ENCODE measurements around the gene C19orf53. TPM values are rescaled to one million over a fixed set of nuclear protein-coding genes. Genes with fewer than 3 reads are reported as not detected.
"Not testable (repeated sequence)": the region's sequence is repeated elsewhere in the genome, so short reads cannot be mapped to it uniquely, and the experiment has no call there.

C19orf53 gene
- total RNA-seq, 1 donor from 2014 or later = 98.4 TPM

DNA sequence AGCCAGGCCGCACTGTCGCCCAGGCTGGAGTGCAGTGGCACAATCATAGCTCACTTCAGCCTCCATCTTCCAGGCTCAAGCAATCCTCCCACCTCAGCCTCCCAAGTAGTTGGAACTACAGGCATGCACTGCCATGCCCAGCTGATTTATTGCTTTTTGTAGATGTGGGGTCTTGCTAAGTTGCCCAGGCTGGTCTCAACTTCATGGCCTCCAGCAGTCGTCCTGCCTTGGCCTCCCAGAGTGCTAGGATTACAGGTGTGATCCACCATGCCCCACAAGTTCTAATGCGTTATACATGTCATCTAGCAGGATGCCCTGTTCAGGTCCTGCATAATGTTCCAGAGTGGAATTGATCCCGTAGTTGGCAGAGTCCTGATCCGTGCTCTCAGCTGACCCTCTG lies 4.6 kb downstream of the C19orf53 start:
- Mint-ChIP-seq H3K27ac (ENCODE audit: unreplicated experiment) (peak overlapping the region; percentile 70), H3K36me3 (ENCODE audit: low read depth, unreplicated experiment) (peaks cover 29% of the 10 kb centered on the region), H3K4me3 (ENCODE audit: unreplicated experiment) (peak overlapping the region; percentile 63), H3K27me3 (ENCODE audit: unreplicated experiment) (peaks cover 17% of the 10 kb centered on the region), H3K9me3 (ENCODE audit: unreplicated experiment) (no peaks in the 10 kb centered on the region), H3K4me1 (ENCODE audit: unreplicated experiment) (peaks cover 37% of the 10 kb centered on the region)
- TF ChIP-seq, protein P1, sequence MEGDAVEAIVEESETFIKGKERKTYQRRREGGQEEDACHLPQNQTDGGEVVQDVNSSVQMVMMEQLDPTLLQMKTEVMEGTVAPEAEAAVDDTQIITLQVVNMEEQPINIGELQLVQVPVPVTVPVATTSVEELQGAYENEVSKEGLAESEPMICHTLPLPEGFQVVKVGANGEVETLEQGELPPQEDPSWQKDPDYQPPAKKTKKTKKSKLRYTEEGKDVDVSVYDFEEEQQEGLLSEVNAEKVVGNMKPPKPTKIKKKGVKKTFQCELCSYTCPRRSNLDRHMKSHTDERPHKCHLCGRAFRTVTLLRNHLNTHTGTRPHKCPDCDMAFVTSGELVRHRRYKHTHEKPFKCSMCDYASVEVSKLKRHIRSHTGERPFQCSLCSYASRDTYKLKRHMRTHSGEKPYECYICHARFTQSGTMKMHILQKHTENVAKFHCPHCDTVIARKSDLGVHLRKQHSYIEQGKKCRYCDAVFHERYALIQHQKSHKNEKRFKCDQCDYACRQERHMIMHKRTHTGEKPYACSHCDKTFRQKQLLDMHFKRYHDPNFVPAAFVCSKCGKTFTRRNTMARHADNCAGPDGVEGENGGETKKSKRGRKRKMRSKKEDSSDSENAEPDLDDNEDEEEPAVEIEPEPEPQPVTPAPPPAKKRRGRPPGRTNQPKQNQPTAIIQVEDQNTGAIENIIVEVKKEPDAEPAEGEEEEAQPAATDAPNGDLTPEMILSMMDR (IDR thresholded peaks at IDR 0.05; ENCODE audit: unreplicated experiment) = no peak
- DNase-seq (ENCODE audit: low spot score) = no peak

DNA sequence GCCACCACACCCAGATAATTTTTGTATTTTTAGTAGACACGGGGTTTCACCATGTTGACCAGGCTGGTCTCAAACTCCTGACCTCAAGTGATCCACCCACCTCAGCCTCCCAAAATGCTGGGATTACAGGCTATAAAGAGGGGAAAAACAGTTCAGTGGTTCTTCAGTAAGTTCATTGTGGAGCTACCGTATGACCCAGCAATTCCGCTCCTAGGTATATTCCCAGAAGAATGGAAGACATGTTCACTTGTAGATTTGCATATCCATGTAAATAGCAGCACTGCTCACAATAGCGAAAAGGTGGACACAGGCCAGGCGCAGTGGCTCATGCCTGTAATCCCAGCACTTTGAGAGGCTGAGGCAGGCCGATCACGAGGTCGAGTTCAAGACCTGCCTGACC lies 5.5 kb downstream of the C19orf53 start:
- not testable (repeated sequence) for H3K27me3 Mint-ChIP-seq (ENCODE audit: unreplicated experiment); DNase-seq (ENCODE audit: low spot score); H3K9me3 Mint-ChIP-seq (ENCODE audit: unreplicated experiment); H3K4me3 Mint-ChIP-seq (ENCODE audit: unreplicated experiment); H3K27ac Mint-ChIP-seq (ENCODE audit: unreplicated experiment)
- Mint-ChIP-seq H3K4me1 (ENCODE audit: unreplicated experiment) (peaks cover 33% of the 10 kb centered on the region), H3K36me3 (ENCODE audit: low read depth, unreplicated experiment) (peaks cover 29% of the 10 kb centered on the region)

DNA sequence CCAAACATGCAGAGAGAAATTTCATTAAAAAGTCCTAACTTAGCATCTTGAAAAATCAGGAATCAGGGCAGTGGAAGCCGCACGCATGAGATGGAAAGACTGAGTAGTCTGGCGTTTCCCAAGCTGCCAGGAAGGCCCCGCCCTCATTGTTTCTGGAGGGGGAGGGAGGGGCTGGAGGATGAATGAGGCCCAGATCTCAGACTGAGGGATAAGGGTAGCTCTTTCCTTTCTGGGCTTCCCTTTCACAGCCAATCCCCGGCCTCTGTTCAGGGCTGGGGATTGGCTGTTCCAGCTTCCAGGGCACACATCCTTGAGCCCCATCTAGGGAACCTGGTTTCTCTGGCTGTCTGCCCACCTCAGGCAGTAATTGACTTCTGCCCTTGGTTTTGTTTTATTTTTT lies 7.3 kb downstream of the C19orf53 start:
- Mint-ChIP-seq H3K36me3 (ENCODE audit: low read depth, unreplicated experiment) (peaks cover 20% of the 10 kb centered on the region), H3K4me3 (ENCODE audit: unreplicated experiment) (no peak overlapping the region), H3K9me3 (ENCODE audit: unreplicated experiment) (no peaks in the 10 kb centered on the region), H3K4me1 (ENCODE audit: unreplicated experiment) (peaks cover 21% of the 10 kb centered on the region), H3K27ac (ENCODE audit: unreplicated experiment) (no peak overlapping the region), H3K27me3 (ENCODE audit: unreplicated experiment) (peaks cover 9% of the 10 kb centered on the region)
- TF ChIP-seq, protein P1 (IDR thresholded peaks at IDR 0.05; ENCODE audit: unreplicated experiment) = no peak
- peak; percentile 61 for DNase-seq (ENCODE audit: low spot score)

DNA sequence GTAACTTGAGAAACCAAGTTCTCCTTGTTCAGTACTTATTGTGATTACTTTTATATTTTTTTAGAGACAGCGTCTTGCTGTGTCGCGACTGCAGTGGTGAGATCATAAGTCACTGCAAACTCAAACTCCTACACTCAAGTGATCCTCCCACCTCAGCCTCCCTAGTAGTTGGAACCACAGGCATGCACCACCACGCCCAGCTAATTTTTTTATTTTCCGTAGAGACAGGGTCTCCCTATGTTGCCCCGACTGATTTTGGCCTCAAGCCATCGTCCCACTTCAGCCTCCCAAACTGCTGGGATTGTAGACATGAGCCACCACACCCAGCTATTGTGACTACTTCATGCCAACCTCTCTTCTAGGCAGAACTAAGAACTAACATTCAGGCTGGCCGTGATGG lies 8.3 kb downstream of the C19orf53 start:
- TF ChIP-seq, protein P1 (IDR thresholded peaks at IDR 0.05; ENCODE audit: unreplicated experiment) = no peak
- peaks cover 15% of the 10 kb centered on the region for H3K36me3 Mint-ChIP-seq (ENCODE audit: low read depth, unreplicated experiment)
- no peaks in the 10 kb centered on the region for H3K9me3 Mint-ChIP-seq (ENCODE audit: unreplicated experiment)
- no peak overlapping the region for H3K27ac Mint-ChIP-seq (ENCODE audit: unreplicated experiment)
- H3K4me3 Mint-ChIP-seq (ENCODE audit: unreplicated experiment) = no peak overlapping the region
- peaks cover 20% of the 10 kb centered on the region for H3K4me1 Mint-ChIP-seq (ENCODE audit: unreplicated experiment)
- DNase-seq (ENCODE audit: low spot score) = no peak
- H3K27me3 Mint-ChIP-seq (ENCODE audit: unreplicated experiment) = peaks cover 9% of the 10 kb centered on the region

DNA sequence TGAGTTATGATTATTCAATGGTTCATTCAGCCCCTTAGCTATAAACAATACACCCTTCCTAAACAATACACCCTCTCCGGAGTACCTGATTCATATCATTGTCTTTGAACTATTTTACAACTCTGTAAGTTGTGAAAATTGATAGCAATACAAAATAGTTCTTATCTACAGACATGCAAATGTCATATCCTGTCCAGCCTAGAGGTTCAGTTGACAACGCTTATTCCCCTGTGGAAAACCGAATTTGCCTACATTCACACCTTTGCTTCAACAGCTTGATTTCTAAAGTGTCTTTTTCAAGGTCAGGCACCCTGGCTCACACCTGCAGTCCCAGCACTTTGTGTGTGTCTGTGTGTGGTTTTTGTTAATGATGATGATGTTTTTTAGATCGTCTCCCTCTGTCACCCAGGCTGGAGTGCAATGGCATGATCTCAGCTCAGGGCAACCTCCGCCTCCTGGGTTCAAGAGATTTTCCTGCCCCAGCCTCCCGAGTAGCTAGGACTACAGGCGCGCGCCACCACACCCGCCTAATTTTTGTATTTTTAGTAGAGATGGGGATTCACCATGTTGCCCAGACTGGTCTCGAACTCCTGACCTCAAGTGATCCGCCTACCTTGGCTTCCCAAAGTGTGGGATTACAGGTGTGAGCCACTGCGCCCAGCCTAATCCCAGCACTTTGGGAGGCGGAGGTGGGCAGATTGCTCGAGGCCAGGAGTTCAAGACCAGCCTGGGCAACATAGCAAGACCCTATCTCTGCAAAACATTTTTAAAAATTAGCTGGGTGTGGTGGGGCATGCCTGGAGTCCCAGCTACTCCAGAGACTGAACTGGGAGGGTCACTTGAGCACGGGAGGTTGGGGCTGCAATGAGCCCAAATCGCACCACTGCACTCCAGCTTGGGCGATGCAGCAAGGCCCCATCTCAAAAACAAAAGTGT lies 9.6 kb downstream of the C19orf53 start:
- H3K36me3 Mint-ChIP-seq (ENCODE audit: low read depth, unreplicated experiment) = peaks cover 7% of the 10 kb centered on the region
- no peak for DNase-seq (ENCODE audit: low spot score)
- peak overlapping the region; percentile 87 for H3K27ac Mint-ChIP-seq (ENCODE audit: unreplicated experiment)
- TF ChIP-seq, protein P1 (IDR thresholded peaks at IDR 0.05; ENCODE audit: unreplicated experiment) = no peak
- no peaks in the 10 kb centered on the region for H3K9me3 Mint-ChIP-seq (ENCODE audit: unreplicated experiment)
- H3K4me3 Mint-ChIP-seq (ENCODE audit: unreplicated experiment) = peak overlapping the region; percentile 9
- peaks cover 5% of the 10 kb centered on the region for H3K27me3 Mint-ChIP-seq (ENCODE audit: unreplicated experiment)
- peaks cover 23% of the 10 kb centered on the region for H3K4me1 Mint-ChIP-seq (ENCODE audit: unreplicated experiment)

Measured in endothelial cell (in vitro differentiated cells).